Measurements from ENCODE around the gene CC2D2B.
"Not testable (repeated sequence)": the region's sequence is repeated elsewhere in the genome, so short reads cannot be mapped to it uniquely, and the experiment has no call there.

Gene CC2D2B

GRCh38 chr10:96034625-96035024 is 126.8 kb downstream of the CC2D2B start:
- DNase-seq: no peak

GRCh38 chr10:96038476-96039387 is 131.0 kb downstream of the CC2D2B start:
- no peak for DNase-seq

- DNase-seq: no peak
Observed at GRCh38 chr10:96041146-96041545, 133.4 kb downstream of the CC2D2B start.

- peak; percentile 71 for DNase-seq
Observed at GRCh38 chr10:96043033-96043892, 135.5 kb downstream of the CC2D2B start, which contains the start of gene CCNJ. CCNJ (plus strand) TSS chr10:96043583; CDS start chr10:96044394, 811 bp downstream.

- no peak for DNase-seq
Observed at GRCh38 chr10:96043893-96044715, 136.3 kb downstream of the CC2D2B start.

GRCh38 chr10:96044736-96045135 is 137.0 kb downstream of the CC2D2B start:
- DNase-seq: no peak

GRCh38 chr10:96046546-96046945 is 138.8 kb downstream of the CC2D2B start:
- DNase-seq: no peak

GRCh38 chr10:96047004-96047649 is 139.4 kb downstream of the CC2D2B start:
- DNase-seq: no peak

- DNase-seq: not testable (repeated sequence)
Observed at GRCh38 chr10:96047925-96048324, 140.2 kb downstream of the CC2D2B start.

GRCh38 chr10:96049340-96049739 is 141.6 kb downstream of the CC2D2B start:
- DNase-seq: no peak

- no peak for DNase-seq
Observed at GRCh38 chr10:96053985-96054384, 146.2 kb downstream of the CC2D2B start.

GRCh38 chr10:96056787-96057186 is 149.0 kb downstream of the CC2D2B start:
- no peak for DNase-seq

- DNase-seq: no peak
Observed at GRCh38 chr10:96061232-96061631, 153.5 kb downstream of the CC2D2B start.

GRCh38 chr10:96072674-96073073 is 164.9 kb downstream of the CC2D2B start:
- no peak for DNase-seq

- DNase-seq: no peak
Observed at GRCh38 chr10:96073722-96074121, 165.9 kb downstream of the CC2D2B start.

- no peak for DNase-seq
Observed at GRCh38 chr10:96074776-96075175, 167.0 kb downstream of the CC2D2B start.

- DNase-seq: no peak
Observed at GRCh38 chr10:96075977-96076376, 168.2 kb downstream of the CC2D2B start.

GRCh38 chr10:96077156-96077555 is 169.4 kb downstream of the CC2D2B start:
- no peak for DNase-seq

- DNase-seq: peak; percentile 52
Observed at GRCh38 chr10:96082153-96082552, 174.4 kb downstream of the CC2D2B start.

Data from NCI-H2029 (cell line).